IMR-90 (cell line): ENCODE results near the gene PRSS1. TPM values are rescaled to one million over a fixed set of nuclear protein-coding genes. Genes with fewer than 3 reads are reported as not detected.

Source experiments
- ATAC-seq: fragments of 200-7000 bp; cut with Tn5 transposase; 2 replicates; pipeline ENCODE4 v1.9.1; 2020; ENCODE audit warnings: low read depth, mild to moderate bottlenecking, moderate library complexity
- BruUV-seq: library from RNA; stranded (reverse); fragments of 400-500 nt; replicated peaks from 2 replicates; lab custom pipeline; 2021; lab: Mats Ljungman, UMichigan
- CTCF ChIA-PET: fragments of 300-600 bp; formaldehyde crosslinking; extraction: SDS; loops from one replicate; lab custom pipeline; 2021; ENCODE audit warnings: antibody characterized with exemption; lab: Yijun Ruan, JAX
- POLR2A ChIA-PET: fragments of 300-600 bp; sonication (Branson Sonifier 250); formaldehyde crosslinking; loops from one replicate; lab custom pipeline; 2022; ENCODE audit warnings: antibody characterized with exemption; ENCODE audit not compliant: unreplicated experiment; lab: Charles Lee
- DNase-seq: peaks from one replicate; pipeline ENCODE4 v3.0.0; 2013
- H2AFZ ChIP-seq: replicated peaks from 2 replicates; pipeline ENCODE3; 2013; ENCODE audit warnings: low read length, mild to moderate bottlenecking; ENCODE audit not compliant: poor library complexity
- H2AK5ac ChIP-seq: 2 replicates; pipeline ENCODE4 v1.6.1; 2013; ENCODE audit warnings: low read depth, low read length, inconsistent platforms
- H2AK9ac ChIP-seq: replicated peaks from 2 replicates; pipeline ENCODE3; 2013; ENCODE audit warnings: mild to moderate bottlenecking, low read depth, low read length, moderate library complexity; ENCODE audit not compliant: poor library complexity
- H2BK120ac ChIP-seq: 2 replicates; pipeline ENCODE4 v1.6.1; 2013; ENCODE audit warnings: low read depth, low read length, inconsistent platforms
- H2BK15ac ChIP-seq: 3 replicates; pipeline ENCODE4 v1.6.1; 2013; ENCODE audit warnings: low read depth, low read length, inconsistent platforms
- H2BK20ac ChIP-seq: 2 replicates; pipeline ENCODE4 v1.6.1; 2013; ENCODE audit warnings: low read depth, mild to moderate bottlenecking, inconsistent platforms, low read length, moderate library complexity
- H2BK5ac ChIP-seq: 2 replicates; pipeline ENCODE4 v1.6.1; 2013; ENCODE audit warnings: mild to moderate bottlenecking, low read depth, low read length, inconsistent platforms; ENCODE audit not compliant: poor library complexity, severe bottlenecking
- H3K14ac ChIP-seq: replicated peaks from 2 replicates; pipeline ENCODE4 v1.6.1; 2013; ENCODE audit warnings: low read depth, low read length, inconsistent platforms
- H3K18ac ChIP-seq: 2 replicates; pipeline ENCODE4 v1.6.1; 2013; ENCODE audit warnings: low read depth, low read length, control low read depth
- H3K23ac ChIP-seq: 2 replicates; pipeline ENCODE4 v1.6.1; 2013; ENCODE audit warnings: low read depth, low read length, inconsistent platforms
- H3K27ac ChIP-seq: 2 replicates; pipeline ENCODE4 v1.5.1; 2013; ENCODE audit warnings: mild to moderate bottlenecking, control low read depth, low read length; ENCODE audit not compliant: insufficient read depth
- H3K27me3 ChIP-seq: 2 replicates; pipeline ENCODE4 v1.6.1; 2013; ENCODE audit warnings: low read length; ENCODE audit not compliant: control insufficient read depth, insufficient read depth
- H3K36me3 ChIP-seq: 2 replicates; pipeline ENCODE4 v1.6.1; 2013; ENCODE audit warnings: low read length, mixed read lengths; ENCODE audit not compliant: control insufficient read depth, insufficient read depth
- H3K4ac ChIP-seq: 2 replicates; pipeline ENCODE4 v1.6.1; 2013; ENCODE audit warnings: low read depth, low read length, inconsistent platforms
- H3K4me1 ChIP-seq: 2 replicates; pipeline ENCODE4 v1.6.1; 2013; ENCODE audit warnings: low read length, mixed read lengths; ENCODE audit not compliant: control insufficient read depth, insufficient read depth
- H3K4me2 ChIP-seq: 2 replicates; pipeline ENCODE4 v1.6.1; 2013; ENCODE audit warnings: low read depth, mild to moderate bottlenecking, control low read depth, low read length, moderate library complexity
- H3K4me3 ChIP-seq: 2 replicates; pipeline ENCODE4 v1.5.1; 2013; ENCODE audit warnings: low read depth, mild to moderate bottlenecking, control low read depth, low read length, moderate library complexity; ENCODE audit not compliant: insufficient read depth
- H3K56ac ChIP-seq: 2 replicates; pipeline ENCODE4 v1.6.1; 2013; ENCODE audit warnings: low read length, inconsistent platforms; ENCODE audit not compliant: insufficient read depth; ENCODE audit errors: extremely low read depth
- H3K79me1 ChIP-seq, 2 experiments: 2 replicates each; pipeline ENCODE4 v1.6.1; 2013; ENCODE audit warnings: low read length in 2 of 2, inconsistent platforms in 1 of 2, low read depth in 1 of 2
- H3K9ac ChIP-seq: 2 replicates; pipeline ENCODE4 v1.6.1; 2013; ENCODE audit warnings: low read depth, low read length, control low read depth
- H3K9me1 ChIP-seq: 2 replicates; pipeline ENCODE4 v1.6.1; 2013; ENCODE audit warnings: low read length, inconsistent platforms; ENCODE audit not compliant: insufficient read depth
- H3K9me3 ChIP-seq: 2 replicates; pipeline ENCODE4 v1.6.1; 2013; ENCODE audit warnings: low read length; ENCODE audit not compliant: control insufficient read depth, insufficient read depth
- H4K20me1 ChIP-seq: 2 replicates; pipeline ENCODE4 v1.6.1; 2013; ENCODE audit warnings: low read length, inconsistent platforms; ENCODE audit not compliant: insufficient read depth
- H4K5ac ChIP-seq: 2 replicates; pipeline ENCODE4 v1.6.1; 2013; ENCODE audit warnings: mild to moderate bottlenecking, low read depth, low read length, control low read depth
- H4K8ac ChIP-seq, 2 experiments: 2 replicates each; pipeline ENCODE4 v1.6.1; 2013; ENCODE audit warnings: low read depth in 2 of 2, low read length in 2 of 2, control low read depth in 1 of 2, inconsistent platforms in 1 of 2
- H4K91ac ChIP-seq: 2 replicates; pipeline ENCODE4 v1.6.1; 2013; ENCODE audit warnings: low read depth, low read length, inconsistent platforms; ENCODE audit not compliant: insufficient read depth
- BHLHE40 ChIP-seq: fragments of 150-350 bp; IDR thresholded peaks from 2 replicates; pipeline ENCODE4 v1.6.1; 2016; ENCODE audit warnings: mild to moderate bottlenecking, low read depth, low read length
- CHD1 ChIP-seq: IDR thresholded peaks from 2 replicates; pipeline ENCODE4 v1.6.1; 2012; ENCODE audit warnings: low read depth, low read length, improper control_type of control experiment
- MAFK ChIP-seq: IDR thresholded peaks from 2 replicates; pipeline ENCODE4 v1.6.1; 2012; ENCODE audit warnings: low read depth, low read length, improper control_type of control experiment
- NFE2L2 ChIP-seq: fragments of 150-350 bp; IDR thresholded peaks from 2 replicates; pipeline ENCODE4 v1.6.1; 2016; ENCODE audit warnings: low read depth, mild to moderate bottlenecking, low read length
- WGBS, 2 experiments: methylation state at CpG; one replicate each; pipeline versions ENCODE4 v1.1.5 to v1.1.7; 2013; ENCODE audit warnings: missing lambda C conversion rate in 2 of 2; ENCODE audit not compliant: insufficient read length in 1 of 2; ENCODE audit errors: extremely low coverage in 2 of 2; 5-methylcytosine and 5-hydroxymethylcytosine counted together
- dilution Hi-C: fragments of 300-500 bp; cut with HindIII; formaldehyde crosslinking; loops from one replicate; pipeline ENCODE4 v1.14.3; 2018; ENCODE audit warnings: low sequenced_read_pairs; ENCODE audit not compliant: unreplicated experiment
- in situ Hi-C: fragments of 300-500 bp; cut with MboI; formaldehyde crosslinking; loops from 3 replicates; pipeline ENCODE4 v1.14.3; 2019; ENCODE audit warnings: low sequenced_read_pairs, inconsistent platforms, mixed read lengths
- intact Hi-C: fragments of 100-400 bp; cut with micrococcal nuclease; formaldehyde crosslinking; loops from 2 replicates; pipeline ENCODE4 v1.10.0; 2022
- polyA plus RNA-seq, 3 experiments: library from polyadenylated mRNA; depleted of rRNA; stranded (reverse); fragments of >200 nt; gene quantifications; 2 replicates each; pipeline ENCODE4 v1.2.3, GENCODE V29; 2012; ENCODE audit warnings: low replicate concordance in 1 of 3
- total RNA-seq: library from RNA; depleted of rRNA; stranded (reverse); fragments of >200 nt; gene quantifications from 2 replicates; pipeline ENCODE4 v1.2.3, GENCODE V29; 2012
- TF ChIP-seq, protein P1 (sequence below): fragments of 150-350 bp; IDR thresholded peaks from 2 replicates; pipeline ENCODE4 v1.6.1; 2017; ENCODE audit warnings: mild to moderate bottlenecking, antibody characterized with exemption, low read length, low read depth

PRSS1 gene
- total and polyA plus RNA-seq, 2 of the 4 experiments (the other 2 are of a cell fraction): not detected

GRCh38 chr7:142800088-142800487 is 50.8 kb downstream of the PRSS1 start:
- intact Hi-C loops (no loop called here), dilution Hi-C loops (no loop called here), in situ Hi-C loops (no loop called here)
- Histone ChIP-seq H3K4me3 (no peak overlapping the region), H2AK5ac (no peak overlapping the region), H4K91ac (no peak overlapping the region), H3K79me1 (no peaks in the 10 kb centered on the region), H3K4me2 (no peak overlapping the region), H3K9ac (no peak overlapping the region), H3K9me3 (no peaks in the 10 kb centered on the region), H2AK9ac (no peak overlapping the region), H3K4ac (no peak overlapping the region), H3K18ac (no peak overlapping the region), H3K36me3 (no peaks in the 10 kb centered on the region), H3K27me3 (peaks cover 59% of the 10 kb centered on the region), H2BK15ac (no peak overlapping the region), H2BK5ac (no peak overlapping the region), H4K20me1 (no peaks in the 10 kb centered on the region), H2AFZ (no peak overlapping the region), H3K9me1 (no peaks in the 10 kb centered on the region), H3K56ac (no peak overlapping the region), H3K4me1 (no peaks in the 10 kb centered on the region), H3K23ac (no peak overlapping the region), H3K27ac (no peak overlapping the region), H2BK120ac (no peak overlapping the region), H3K14ac (no peak overlapping the region), H4K8ac (no peak overlapping the region), H4K5ac (no peak overlapping the region), H2BK20ac (no peak overlapping the region)
- TF ChIP-seq MAFK: no peak
- TF ChIP-seq BHLHE40: no peak
- TF ChIP-seq, protein P1, sequence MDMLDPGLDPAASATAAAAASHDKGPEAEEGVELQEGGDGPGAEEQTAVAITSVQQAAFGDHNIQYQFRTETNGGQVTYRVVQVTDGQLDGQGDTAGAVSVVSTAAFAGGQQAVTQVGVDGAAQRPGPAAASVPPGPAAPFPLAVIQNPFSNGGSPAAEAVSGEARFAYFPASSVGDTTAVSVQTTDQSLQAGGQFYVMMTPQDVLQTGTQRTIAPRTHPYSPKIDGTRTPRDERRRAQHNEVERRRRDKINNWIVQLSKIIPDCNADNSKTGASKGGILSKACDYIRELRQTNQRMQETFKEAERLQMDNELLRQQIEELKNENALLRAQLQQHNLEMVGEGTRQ: no peak
- TF ChIP-seq NFE2L2: no peak
- TF ChIP-seq CHD1: no peak
- no CpG with 5 or more reads among the region's 1 CpG for WGBS, 2 experiments
- ATAC-seq (no peak), DNase-seq (no peak)
- POLR2A ChIA-PET: no interaction called here
- BruUV-seq: no TSS peak
- CTCF ChIA-PET: interaction anchor here (1.6 to 1.7 kb wide), 2 partner anchors 11 to 17 kb away, joined by 6 to 7 read pairs; no protein-coding TSS in a partner anchor
